HG02938 (cell line): ENCODE data around the gene KLHL13.

Experiments
- ATAC-seq: cut with Tn5 transposase; IDR thresholded peaks from one replicate; pipeline ENCODE4 v1.9.1; 2021; ENCODE audit warnings: mild to moderate bottlenecking, moderate library complexity; ENCODE audit not compliant: unreplicated experiment

The KLHL13 gene

DNA sequence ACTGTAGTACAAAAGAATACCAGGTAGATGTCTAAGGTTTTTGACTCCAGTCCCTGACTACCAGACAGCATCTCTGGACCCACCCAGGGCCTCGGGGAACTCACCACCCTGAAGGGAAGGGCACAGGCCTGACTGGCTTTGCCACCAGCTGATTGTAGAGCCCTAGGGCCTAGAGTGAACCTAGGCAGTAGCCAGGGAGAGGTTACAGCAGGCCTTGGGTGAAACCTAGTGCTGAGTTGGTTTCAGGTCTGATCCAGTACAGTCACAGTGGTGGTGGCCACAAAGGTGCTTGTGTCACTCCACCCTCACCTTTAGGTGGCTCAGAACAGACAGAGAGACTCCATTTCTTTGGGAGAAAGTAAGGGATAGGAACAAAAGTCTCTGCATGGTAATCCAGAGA lies 244.8 kb downstream of the KLHL13 start:
- no peak for ATAC-seq

DNA sequence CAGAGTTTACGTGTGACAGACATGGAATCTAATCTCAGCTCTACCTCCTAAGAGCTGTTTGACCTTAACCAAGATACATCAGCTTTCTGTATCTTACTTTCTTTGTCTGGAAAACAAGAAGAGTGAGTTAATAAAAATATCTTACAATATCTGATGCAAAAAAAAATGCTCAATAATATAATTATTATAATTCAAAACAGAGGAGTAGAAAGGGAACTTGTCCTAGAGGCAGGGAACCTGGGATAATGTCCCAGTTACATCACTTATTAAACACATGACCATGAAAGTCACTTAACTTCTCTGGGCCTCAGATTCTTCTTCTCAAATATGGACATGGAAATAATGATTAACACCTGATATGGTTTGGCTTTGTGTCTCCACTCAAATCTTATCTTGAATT lies 256.1 kb downstream of the KLHL13 start:
- no peak for ATAC-seq

DNA sequence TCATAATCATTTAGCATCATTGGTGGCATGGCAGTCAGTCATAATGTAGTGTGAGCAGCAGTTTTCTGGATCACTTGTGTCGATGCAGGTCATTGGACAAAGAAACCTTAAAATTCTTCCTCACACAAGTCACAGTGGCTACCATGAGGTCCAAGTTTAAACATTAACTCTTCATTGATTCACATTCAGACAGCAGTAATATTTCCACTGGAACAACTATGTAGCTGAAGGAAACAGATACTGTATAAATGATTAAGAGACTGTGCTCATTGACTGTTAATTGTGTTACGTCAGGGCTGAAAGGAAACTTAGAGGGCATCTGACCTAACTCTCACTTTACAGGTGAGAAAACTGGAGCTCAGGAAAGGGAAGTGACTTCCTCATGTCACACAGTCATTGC lies 261.8 kb downstream of the KLHL13 start:
- ATAC-seq = no peak

DNA sequence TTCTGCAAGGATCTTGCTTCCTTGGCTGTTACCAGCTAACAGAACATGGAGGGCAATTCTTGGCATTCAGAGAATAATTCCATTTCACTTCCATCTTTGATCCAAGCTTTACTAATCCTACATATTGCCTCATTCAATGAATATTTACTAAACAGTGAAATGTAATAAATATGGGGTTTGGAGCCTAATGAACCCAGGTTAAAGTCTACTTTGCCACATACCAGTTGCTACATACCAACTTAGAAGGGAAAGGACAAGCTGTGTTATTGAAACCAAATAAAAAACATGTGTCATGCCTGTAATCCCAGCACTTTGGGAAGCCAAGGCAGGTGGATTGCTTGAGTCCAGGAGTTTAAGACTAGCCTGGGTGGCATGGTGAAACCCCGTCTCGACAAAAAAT lies 265.6 kb downstream of the KLHL13 start:
- no peak for ATAC-seq
